Vagina (tissue), 2 donors: Measurements from ENCODE around the gene PRRT3. TPM values are rescaled to one million over a fixed set of nuclear protein-coding genes. Genes with fewer than 3 reads are reported as not detected.

Experiments used
- DNase-seq, 2 donors: peaks; one replicate each; pipeline ENCODE4 v3.0.0-alpha.2; 2017; ENCODE audit errors: extremely low spot score in 2 of 2
- H3K27ac ChIP-seq: fragments of 200-600 bp; sonication (generic); one replicate; pipeline ENCODE4 v1.5.1; 2019
- H3K27me3 ChIP-seq: fragments of 200-600 bp; sonication (generic); one replicate; pipeline ENCODE4 v1.5.1; 2019
- H3K36me3 ChIP-seq, 2 donors: fragments of 200-600 bp; sonication (generic); one replicate each; pipeline ENCODE4 v1.5.1; 2017 to 2019
- H3K4me1 ChIP-seq: fragments of 200-600 bp; sonication (generic); one replicate; pipeline ENCODE4 v1.5.1; 2019
- H3K4me3 ChIP-seq, 2 donors: fragments of 200-600 bp; sonication (generic); 1 replicate in 1 of 2; 2 replicates in 1 of 2; pipeline ENCODE4 v1.5.1; 2016 to 2019
- H3K9me3 ChIP-seq: fragments of 200-600 bp; sonication (generic); one replicate; pipeline ENCODE4 v1.5.1; 2019
- CTCF ChIP-seq, 3 experiments: fragments of 450-650 bp in 2 of 3; fragments of 200-600 bp in 1 of 3; sonication (generic) in 1 of 3; IDR thresholded peaks; one replicate each; pipeline ENCODE4 v1.5.1; 2017 to 2019; ENCODE audit warnings: antibody characterized with exemption in 3 of 3, mild to moderate bottlenecking in 2 of 3, moderate library complexity in 2 of 3
- POLR2A ChIP-seq, 2 donors: fragments of 450-650 bp; IDR thresholded peaks; one replicate each; pipeline ENCODE4 v1.6.1; 2017; ENCODE audit warnings: antibody characterized with exemption in 2 of 2, mild to moderate bottlenecking in 2 of 2, moderate library complexity in 2 of 2
- POLR2AphosphoS5 ChIP-seq, 2 donors: sonication (generic); formaldehyde crosslinking; IDR thresholded peaks; one replicate each; pipeline ENCODE4 v1.9.0; 2017; ENCODE audit warnings: antibody characterized with exemption in 2 of 2, mild to moderate bottlenecking in 2 of 2, low read depth in 1 of 2; ENCODE audit not compliant: insufficient read depth in 1 of 2
- intact Hi-C: fragments of 100-400 bp; cut with DNase I; formaldehyde crosslinking; loops from one replicate; pipeline ENCODE4 v1.15.1; 2023
- total RNA-seq: library from RNA; depleted of rRNA; stranded (reverse); fragments of >200 nt; gene quantifications from one replicate; pipeline ENCODE4 v1.2.3, GENCODE V29; 2016

The PRRT3 gene
- 1.7 TPM for total RNA-seq

- Histone ChIP-seq H3K4me1 (peaks cover 26% of the 10 kb centered on the region), H3K4me3 (peak within 1 kb of the TSS; percentile 46 to 53), H3K27ac (no peak within 1 kb of the TSS), H3K36me3 (no peaks in the 10 kb centered on the region), H3K27me3 (no peaks in the 10 kb centered on the region), H3K9me3 (no peaks in the 10 kb centered on the region)
- intact Hi-C loops: no loop called here
- DNase-seq: no peak
- no peak for TF ChIP-seq POLR2A (IDR thresholded peaks at IDR 0.05)
These were observed at the start of gene PRRT3 for GRCh38 chr3:9951962-9952805. PRRT3 (minus strand) TSS chr3:9952408; CDS start chr3:9950115, 2,293 bp downstream.

- H3K27ac ChIP-seq: no peak overlapping the region
- no peaks in the 10 kb centered on the region for H3K27me3 ChIP-seq
- DNase-seq: peak in 1 of 2 donors; percentile 3
- no peaks in the 10 kb centered on the region for H3K9me3 ChIP-seq
- TF ChIP-seq CTCF (IDR thresholded peaks at IDR 0.05) (no peak), POLR2A (IDR thresholded peaks at IDR 0.05) (no peak), POLR2AphosphoS5 (IDR thresholded peaks at IDR 0.05; ENCODE audit: insufficient read depth in 1 of 2, low read depth in 1 of 2) (no peak)
- no peak overlapping the region for H3K4me3 ChIP-seq
- H3K4me1 ChIP-seq: no peaks in the 10 kb centered on the region
- intact Hi-C loops: no loop called here
- no peaks in the 10 kb centered on the region for H3K36me3 ChIP-seq
These were observed 48.5 kb upstream of the PRRT3 start for GRCh38 chr3:10000686-10001085.

GRCh38 chr3:9994086-9994844 is 42.1 kb upstream of the PRRT3 start:
- H3K27ac ChIP-seq: no peak overlapping the region
- intact Hi-C loops: no loop called here
- H3K27me3 ChIP-seq: no peaks in the 10 kb centered on the region
- no peaks in the 10 kb centered on the region for H3K4me1 ChIP-seq
- no peak overlapping the region for H3K4me3 ChIP-seq
- TF ChIP-seq POLR2A (IDR thresholded peaks at IDR 0.05): no peak
- no peak for TF ChIP-seq CTCF (IDR thresholded peaks at IDR 0.05)
- no peak for TF ChIP-seq POLR2AphosphoS5 (IDR thresholded peaks at IDR 0.05; ENCODE audit: insufficient read depth in 1 of 2, low read depth in 1 of 2)
- no peaks in the 10 kb centered on the region for H3K36me3 ChIP-seq
- no peak for DNase-seq
- H3K9me3 ChIP-seq: no peaks in the 10 kb centered on the region

GRCh38 chr3:9986230-9986725 is 34.1 kb upstream of the PRRT3 start:
- H3K9me3 ChIP-seq: no peaks in the 10 kb centered on the region
- DNase-seq: peak in 1 of 2 donors; percentile 93
- H3K4me1 ChIP-seq: peaks cover 49% of the 10 kb centered on the region
- peaks cover 0 to 7% of the 10 kb centered on the region in 2 donors for H3K36me3 ChIP-seq
- no peaks in the 10 kb centered on the region for H3K27me3 ChIP-seq
- peak overlapping the region; percentile 59 to 80 for H3K4me3 ChIP-seq
- no peak for TF ChIP-seq CTCF (IDR thresholded peaks at IDR 0.05)
- TF ChIP-seq POLR2AphosphoS5 (IDR thresholded peaks at IDR 0.05; ENCODE audit: insufficient read depth in 1 of 2, low read depth in 1 of 2): no peak
- H3K27ac ChIP-seq: peak overlapping the region; percentile 61
- intact Hi-C loops: no loop called here

- H3K4me3 ChIP-seq: no peak overlapping the region
- peaks cover 0 to 21% of the 10 kb centered on the region in 2 donors for H3K36me3 ChIP-seq
- intact Hi-C loops: no loop called here
- no peak for TF ChIP-seq POLR2AphosphoS5 (IDR thresholded peaks at IDR 0.05; ENCODE audit: insufficient read depth in 1 of 2, low read depth in 1 of 2)
- no peak for TF ChIP-seq POLR2A (IDR thresholded peaks at IDR 0.05)
- TF ChIP-seq CTCF (IDR thresholded peaks at IDR 0.05): no peak
- no peaks in the 10 kb centered on the region for H3K27me3 ChIP-seq
- no peaks in the 10 kb centered on the region for H3K9me3 ChIP-seq
- peaks cover 56% of the 10 kb centered on the region for H3K4me1 ChIP-seq
- peak in 1 of 2 donors; percentile 27 for DNase-seq
- H3K27ac ChIP-seq: no peak overlapping the region
These were observed 28.0 kb upstream of the PRRT3 start for GRCh38 chr3:9980251-9980650.
